CD8-positive, alpha-beta memory T cell (primary cell): ENCODE results near the gene CCDC88B. TPM values are rescaled to one million over a fixed set of nuclear protein-coding genes. Genes with fewer than 3 reads are reported as not detected.
"Not testable (repeated sequence)": the region's sequence is repeated elsewhere in the genome, so short reads cannot be mapped to it uniquely, and the experiment has no call there.

ENCODE experiments used
- CTCF ChIA-PET: fragments of 350-600 bp; sonication (Branson Sonifier 250); formaldehyde crosslinking; loops from one replicate; lab custom pipeline; 2021; ENCODE audit warnings: antibody characterized with exemption; lab: Charles Lee
- POLR2A ChIA-PET: fragments of 350-600 bp; sonication (Branson Sonifier 250); formaldehyde crosslinking; loops from one replicate; lab custom pipeline; 2021; ENCODE audit warnings: antibody characterized with exemption; lab: Charles Lee
- DNase-seq, 5 donors: peaks; one replicate each; pipeline versions ENCODE4 v3.0.0 to v3.0.0-alpha.2; 2020 to 2022; ENCODE audit warnings: mixed read lengths in 1 of 5
- H3K27ac ChIP-seq: one replicate; pipeline ENCODE4 v1.7.0; 2013; ENCODE audit warnings: low read depth, mild to moderate bottlenecking, low read length, moderate library complexity
- H3K27me3 ChIP-seq: 2 replicates; pipeline ENCODE4 v1.7.0; 2013; ENCODE audit warnings: low read length, mild to moderate bottlenecking; ENCODE audit not compliant: insufficient read depth, poor library complexity, severe bottlenecking
- H3K36me3 ChIP-seq: 2 replicates; pipeline ENCODE4 v1.7.0; 2013; ENCODE audit warnings: mild to moderate bottlenecking, low read length, moderate library complexity; ENCODE audit not compliant: insufficient read depth
- H3K4me1 ChIP-seq: 2 replicates; pipeline ENCODE4 v1.7.0; 2013; ENCODE audit warnings: mild to moderate bottlenecking, low read length, moderate library complexity; ENCODE audit not compliant: insufficient read depth
- H3K4me3 ChIP-seq: 2 replicates; pipeline ENCODE4 v1.7.0; 2013; ENCODE audit warnings: mild to moderate bottlenecking, low read length
- H3K9me3 ChIP-seq: 2 replicates; pipeline ENCODE4 v1.7.0; 2013; ENCODE audit warnings: mild to moderate bottlenecking, low read length
- H3K27ac Mint-ChIP-seq, 8 donors: one replicate each; pipeline ENCODE4 v1.8.0; 2020 to 2021; ENCODE audit warnings: mixed read lengths in 8 of 8, mild to moderate bottlenecking in 6 of 8, inconsistent platforms in 3 of 8, moderate library complexity in 3 of 8
- H3K27me3 Mint-ChIP-seq, 2 donors: one replicate each; pipeline ENCODE4 v1.8.0; 2020 to 2021; ENCODE audit warnings: mixed read lengths in 2 of 2, mild to moderate bottlenecking in 1 of 2, moderate library complexity in 1 of 2
- H3K36me3 Mint-ChIP-seq, 3 donors: one replicate each; pipeline ENCODE4 v1.8.0; 2020 to 2021; ENCODE audit warnings: mixed read lengths in 3 of 3, inconsistent platforms in 1 of 3, mild to moderate bottlenecking in 1 of 3
- H3K4me1 Mint-ChIP-seq, 3 donors: one replicate each; pipeline ENCODE4 v1.8.0; 2020 to 2021; ENCODE audit warnings: mixed read lengths in 3 of 3, inconsistent platforms in 1 of 3, mild to moderate bottlenecking in 1 of 3
- H3K4me3 Mint-ChIP-seq, 7 donors: one replicate each; pipeline ENCODE4 v1.8.0; 2020 to 2021; ENCODE audit warnings: mixed read lengths in 7 of 7, mild to moderate bottlenecking in 6 of 7, moderate library complexity in 4 of 7, inconsistent platforms in 2 of 7
- H3K9me3 Mint-ChIP-seq, 5 donors: one replicate each; pipeline ENCODE4 v1.8.0; 2020 to 2022; ENCODE audit warnings: mixed read lengths in 5 of 5, mild to moderate bottlenecking in 3 of 5, moderate library complexity in 2 of 5, inconsistent platforms in 1 of 5
- polyA plus RNA-seq: library from polyadenylated mRNA; unstranded; fragments of 300-500 nt; fragmentation: Illumina TruSeq; gene quantifications from one replicate; pipeline ENCODE4 v1.2.3, GENCODE V29; 2021
- total RNA-seq, 2 experiments: library from RNA; stranded (reverse); gene quantifications; one replicate each; pipeline ENCODE4 v1.2.3, GENCODE V29; 2021

The CCDC88B gene
- total and polyA plus RNA-seq, 3 experiments from 2014 or later, result 45.6 to 105 (median 101) TPM

GRCh38 chr11:64318766-64319761 is 20.9 kb upstream of the CCDC88B start:
- Histone ChIP-seq H3K4me3 (peak overlapping the region; percentile 93), H3K4me1 (peaks cover 14% of the 10 kb centered on the region), H3K27ac (peak overlapping the region; percentile 97), H3K27me3 (no peaks in the 10 kb centered on the region), H3K36me3 (no peaks in the 10 kb centered on the region), H3K9me3 (no peaks in the 10 kb centered on the region)
- Mint-ChIP-seq H3K9me3 (no peaks in the 10 kb centered on the region), H3K4me3 (peak overlapping the region; percentile 89 to 97 (median 94)), H3K27ac (peak overlapping the region; percentile 98 to 100 (median 99)), H3K36me3 (peaks cover 4 to 60% (median 5%) of the 10 kb centered on the region in 3 donors), H3K4me1 (peaks cover 26 to 41% (median 29%) of the 10 kb centered on the region in 3 donors), H3K27me3 (peaks cover 0 to 7% of the 10 kb centered on the region in 2 donors)
- DNase-seq, result no peak
- ChIA-PET CTCF (interaction anchor here (2.9 to 3.6 kb wide), 3 partner anchors 13 to 21 kb away, joined by 34 to 61 read pairs (median 42); partner anchors contain the start of genes CCDC88B and ESRRA), POLR2A (interaction anchor here (1.1 to 3.4 kb wide), 5 partner anchors 15 to 816 kb away, joined by 3 to 42 read pairs (median 28); partner anchors contain the start of genes CCDC88B, ESRRA and SYVN1)

GRCh38 chr11:64320556-64320955 is 19.4 kb upstream of the CCDC88B start:
- peaks cover 0 to 7% of the 10 kb centered on the region in 2 donors for H3K27me3 Mint-ChIP-seq
- Histone ChIP-seq H3K4me3 (no peak overlapping the region), H3K36me3 (no peaks in the 10 kb centered on the region), H3K27me3 (no peaks in the 10 kb centered on the region), H3K9me3 (no peaks in the 10 kb centered on the region), H3K27ac (no peak overlapping the region), H3K4me1 (peaks cover 14% of the 10 kb centered on the region)
- ChIA-PET CTCF (no interaction called here), POLR2A (no interaction called here)
- H3K36me3 Mint-ChIP-seq, result peaks cover 4 to 47% (median 4%) of the 10 kb centered on the region in 3 donors
- H3K4me1 Mint-ChIP-seq, result peaks cover 26 to 41% (median 27%) of the 10 kb centered on the region in 3 donors
- H3K9me3 Mint-ChIP-seq, result no peaks in the 10 kb centered on the region
- DNase-seq, result no peak
- H3K4me3 Mint-ChIP-seq, result no peak overlapping the region
- peak overlapping the region in 4 of 8 donors; percentile 33 to 79 (median 51) for H3K27ac Mint-ChIP-seq

GRCh38 chr11:64321026-64321425 is 19.0 kb upstream of the CCDC88B start:
- peaks cover 4 to 47% (median 4%) of the 10 kb centered on the region in 3 donors for H3K36me3 Mint-ChIP-seq
- no peaks in the 10 kb centered on the region for H3K36me3 ChIP-seq
- no peaks in the 10 kb centered on the region for H3K9me3 ChIP-seq
- no peak for DNase-seq
- peak overlapping the region in 2 of 7 donors; percentile 11 to 78 for H3K4me3 Mint-ChIP-seq
- peaks cover 0 to 7% of the 10 kb centered on the region in 2 donors for H3K27me3 Mint-ChIP-seq
- H3K9me3 Mint-ChIP-seq, result no peaks in the 10 kb centered on the region
- peaks cover 26 to 41% (median 27%) of the 10 kb centered on the region in 3 donors for H3K4me1 Mint-ChIP-seq
- POLR2A ChIA-PET, result no interaction called here
- CTCF ChIA-PET, result no interaction called here
- no peaks in the 10 kb centered on the region for H3K27me3 ChIP-seq
- no peak overlapping the region for H3K27ac ChIP-seq
- H3K27ac Mint-ChIP-seq, result peak overlapping the region in 6 of 8 donors; percentile 18 to 79 (median 51)
- H3K4me1 ChIP-seq, result peaks cover 14% of the 10 kb centered on the region
- H3K4me3 ChIP-seq, result no peak overlapping the region

GRCh38 chr11:64321533-64321932 is 18.5 kb upstream of the CCDC88B start:
- Mint-ChIP-seq H3K4me1 (peaks cover 24 to 37% (median 24%) of the 10 kb centered on the region in 3 donors), H3K27me3 (peaks cover 0 to 7% of the 10 kb centered on the region in 2 donors), H3K27ac (peak overlapping the region in 2 of 8 donors; percentile 40 to 50), H3K36me3 (peaks cover 4 to 44% (median 4%) of the 10 kb centered on the region in 3 donors), H3K4me3 (peak overlapping the region in 1 of 7 donors; percentile 78), H3K9me3 (no peaks in the 10 kb centered on the region)
- Histone ChIP-seq H3K36me3 (no peaks in the 10 kb centered on the region), H3K9me3 (no peaks in the 10 kb centered on the region), H3K27ac (no peak overlapping the region), H3K27me3 (no peaks in the 10 kb centered on the region), H3K4me1 (peaks cover 10% of the 10 kb centered on the region), H3K4me3 (no peak overlapping the region)
- ChIA-PET POLR2A (no interaction called here), CTCF (interaction anchor here (2.5 kb wide), 1 partner anchor 10 kb away, joined by 10 read pairs; no protein-coding TSS in a partner anchor)
- DNase-seq, result no peak

GRCh38 chr11:64322925-64323260 is 17.1 kb upstream of the CCDC88B start:
- peak overlapping the region in 1 of 8 donors; percentile 88 for H3K27ac Mint-ChIP-seq
- peaks cover 4 to 31% (median 4%) of the 10 kb centered on the region in 3 donors for H3K36me3 Mint-ChIP-seq
- Histone ChIP-seq H3K36me3 (no peaks in the 10 kb centered on the region), H3K27ac (no peak overlapping the region), H3K9me3 (no peaks in the 10 kb centered on the region), H3K4me1 (peaks cover 6% of the 10 kb centered on the region), H3K4me3 (no peak overlapping the region), H3K27me3 (no peaks in the 10 kb centered on the region)
- no peak for DNase-seq
- peaks cover 10 to 26% (median 13%) of the 10 kb centered on the region in 3 donors for H3K4me1 Mint-ChIP-seq
- H3K9me3 Mint-ChIP-seq, result no peaks in the 10 kb centered on the region
- H3K27me3 Mint-ChIP-seq, result peaks cover 0 to under 1% of the 10 kb centered on the region in 2 donors
- no peak overlapping the region for H3K4me3 Mint-ChIP-seq
- ChIA-PET CTCF (interaction anchor here (2.5 kb wide), 1 partner anchor 9 kb away, joined by 10 read pairs; no protein-coding TSS in a partner anchor), POLR2A (interaction anchor here (0.5 kb wide), 1 partner anchor 135 kb away, joined by 3 read pairs; no protein-coding TSS in a partner anchor)

GRCh38 chr11:64323373-64323772 is 16.6 kb upstream of the CCDC88B start:
- Mint-ChIP-seq H3K27ac (peak overlapping the region in 2 of 8 donors; percentile 73 to 81), H3K27me3 (no peaks in the 10 kb centered on the region), H3K36me3 (peaks cover 4 to 26% (median 4%) of the 10 kb centered on the region in 3 donors), H3K4me3 (peak overlapping the region in 1 of 7 donors; percentile 64), H3K4me1 (peaks cover 7 to 21% (median 8%) of the 10 kb centered on the region in 3 donors), H3K9me3 (no peaks in the 10 kb centered on the region)
- DNase-seq, result no peak
- Histone ChIP-seq H3K36me3 (no peaks in the 10 kb centered on the region), H3K9me3 (no peaks in the 10 kb centered on the region), H3K4me3 (no peak overlapping the region), H3K4me1 (peaks cover 6% of the 10 kb centered on the region), H3K27ac (no peak overlapping the region), H3K27me3 (no peaks in the 10 kb centered on the region)
- POLR2A ChIA-PET, result interaction anchor here (0.5 kb wide), 1 partner anchor 135 kb away, joined by 3 read pairs; no protein-coding TSS in a partner anchor
- CTCF ChIA-PET, result interaction anchor here (2.5 kb wide), 1 partner anchor 8 kb away, joined by 10 read pairs; no protein-coding TSS in a partner anchor

- not testable (repeated sequence) for H3K9me3 Mint-ChIP-seq, H3K4me3 ChIP-seq, H3K36me3 ChIP-seq, DNase-seq, H3K4me1 ChIP-seq, H3K27me3 Mint-ChIP-seq, H3K27ac ChIP-seq, H3K9me3 ChIP-seq, H3K27me3 ChIP-seq
- H3K27ac Mint-ChIP-seq, result peak overlapping the region in 2 of 8 donors; percentile 38 to 73
- peaks cover 4 to 26% (median 4%) of the 10 kb centered on the region in 3 donors for H3K36me3 Mint-ChIP-seq
- ChIA-PET CTCF (interaction anchor here (2.5 kb wide), 1 partner anchor 8 kb away, joined by 10 read pairs; no protein-coding TSS in a partner anchor), POLR2A (interaction anchor here (0.6 kb wide), 1 partner anchor 17 kb away, joined by 4 read pairs; no protein-coding TSS in a partner anchor)
- H3K4me3 Mint-ChIP-seq, result peak overlapping the region in 1 of 7 donors; percentile 64
- H3K4me1 Mint-ChIP-seq, result peaks cover 4 to 17% (median 5%) of the 10 kb centered on the region in 3 donors
These were observed 16.0 kb upstream of the CCDC88B start for GRCh38 chr11:64323984-64324383.
